GM21529 (cell line): ENCODE measurements around the gene LRRC27.
"Not testable (repeated sequence)": the region's sequence is repeated elsewhere in the genome, so short reads cannot be mapped to it uniquely, and the experiment has no call there.

Source experiments
- ATAC-seq: cut with Tn5 transposase; IDR thresholded peaks from one replicate; pipeline ENCODE4 v1.9.1; 2021; ENCODE audit not compliant: unreplicated experiment

Gene LRRC27

GRCh38 chr10:132372516-132373095 lies 40.6 kb downstream of the LRRC27 start:
- ATAC-seq: no peak

GRCh38 chr10:132373241-132373955 lies 41.4 kb downstream of the LRRC27 start:
- no peak for ATAC-seq

GRCh38 chr10:132374176-132374575 lies 42.2 kb downstream of the LRRC27 start:
- no peak for ATAC-seq

DNA sequence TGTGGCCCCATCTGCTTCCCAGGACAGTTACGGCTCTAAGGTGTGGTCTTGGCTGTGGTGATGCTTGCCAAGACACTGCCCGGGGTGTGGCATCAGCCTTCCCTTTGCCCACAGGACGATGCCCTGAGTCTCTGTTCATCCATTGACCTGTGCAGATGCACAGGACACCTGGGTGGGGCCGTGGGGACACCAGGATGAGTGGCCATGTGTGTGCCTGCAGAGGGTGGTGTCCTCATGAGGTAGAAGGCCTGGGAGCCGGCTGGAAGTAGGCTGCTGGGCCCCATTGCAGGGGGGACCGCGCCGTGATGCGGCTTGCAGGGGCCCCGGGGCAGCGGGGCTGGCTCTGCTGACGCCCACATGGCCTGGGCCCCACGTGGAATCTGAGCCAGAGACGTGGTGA lies 42.6 kb downstream of the LRRC27 start:
- ATAC-seq: no peak

GRCh38 chr10:132375116-132375794 lies 43.3 kb downstream of the LRRC27 start:
- no peak for ATAC-seq

GRCh38 chr10:132375795-132376297 lies 43.9 kb downstream of the LRRC27 start:
- no peak for ATAC-seq

DNA sequence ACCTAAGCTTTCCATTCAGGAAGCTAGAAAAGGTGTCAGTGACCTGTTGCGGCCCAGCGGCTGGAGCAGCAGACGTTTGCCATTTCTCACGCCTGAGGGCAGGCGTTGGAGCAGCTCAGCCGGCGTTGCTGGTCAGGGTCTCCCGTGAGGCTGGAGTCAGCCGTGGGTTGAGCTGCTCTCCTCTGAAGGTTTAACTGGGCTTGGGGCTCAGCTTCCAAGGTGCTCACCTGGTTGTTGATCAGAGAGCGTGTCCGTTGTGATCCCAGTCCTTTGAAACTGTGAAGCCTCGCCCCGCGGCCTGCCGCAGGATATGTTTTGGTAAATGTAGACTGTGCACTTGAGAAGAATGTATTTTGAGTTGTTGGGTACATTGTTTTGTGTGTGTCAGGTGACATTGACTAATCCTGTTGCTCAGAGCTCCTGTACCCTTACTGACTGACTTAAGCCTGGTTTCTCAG lies 44.4 kb downstream of the LRRC27 start:
- no peak for ATAC-seq

DNA sequence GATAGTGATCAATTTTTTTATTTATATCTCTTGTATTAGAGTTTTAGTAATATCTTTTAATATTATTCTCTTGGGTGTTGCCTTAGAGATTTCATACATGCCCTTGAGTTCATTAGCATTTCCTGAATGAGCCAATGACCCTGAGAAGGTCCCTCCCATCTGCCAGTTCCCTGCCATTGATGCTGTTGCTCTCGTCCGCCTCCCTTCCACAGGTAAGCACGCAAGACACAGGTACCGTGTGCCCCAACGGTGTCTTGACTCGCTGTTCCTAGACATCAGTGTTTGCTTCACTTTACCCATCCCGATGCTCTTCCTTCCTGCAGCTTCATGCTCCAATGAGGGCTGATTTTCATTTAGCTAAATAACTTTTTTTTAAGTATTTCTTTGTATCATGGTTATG lies 45.3 kb downstream of the LRRC27 start:
- ATAC-seq: no peak

DNA sequence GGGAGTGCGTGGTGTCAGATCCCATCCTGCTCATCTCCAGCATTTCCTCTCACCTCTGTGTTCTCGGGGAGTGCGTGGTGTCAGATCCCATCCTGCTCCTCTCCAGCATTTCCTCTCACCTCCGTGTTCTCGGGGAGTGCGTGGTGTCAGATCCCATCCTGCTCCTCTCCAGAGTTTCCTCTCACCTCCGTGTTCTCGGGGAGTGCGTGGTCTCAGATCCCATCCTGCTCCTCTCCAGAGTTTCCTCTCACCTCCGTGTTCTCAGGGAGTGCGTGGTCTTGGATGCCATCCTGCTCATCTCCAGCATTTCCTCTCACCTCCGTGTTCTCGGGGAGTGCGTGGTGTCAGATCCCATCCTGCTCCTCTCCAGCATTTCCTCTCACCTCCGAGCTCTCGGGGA lies 47.0 kb downstream of the LRRC27 start:
- ATAC-seq: not testable (repeated sequence)

DNA sequence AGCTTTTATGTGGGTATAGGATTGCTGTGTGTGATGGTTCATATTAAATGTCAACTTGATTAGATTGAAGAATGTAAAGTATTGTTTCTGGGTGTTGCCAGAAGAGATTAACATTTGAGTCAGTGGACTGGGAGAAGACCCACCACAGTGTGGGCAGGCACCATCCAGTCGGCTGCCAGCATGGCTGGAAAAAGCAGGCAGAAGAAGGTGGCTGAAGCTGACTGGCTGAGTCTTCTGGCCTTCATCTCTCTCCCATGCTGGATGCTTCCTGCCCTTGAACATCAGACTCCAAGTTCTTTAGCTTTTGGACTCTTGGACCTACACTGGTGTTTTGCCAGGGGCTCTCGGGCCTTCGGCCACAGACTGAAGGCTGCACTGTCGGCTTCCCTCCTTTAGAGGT lies 49.0 kb downstream of the LRRC27 start:
- not testable (repeated sequence) for ATAC-seq

- no peak for ATAC-seq
Measured at GRCh38 chr10:132381741-132382140, 49.7 kb downstream of the LRRC27 start.

- ATAC-seq: no peak
Measured at GRCh38 chr10:132382231-132382922, 50.4 kb downstream of the LRRC27 start.

DNA sequence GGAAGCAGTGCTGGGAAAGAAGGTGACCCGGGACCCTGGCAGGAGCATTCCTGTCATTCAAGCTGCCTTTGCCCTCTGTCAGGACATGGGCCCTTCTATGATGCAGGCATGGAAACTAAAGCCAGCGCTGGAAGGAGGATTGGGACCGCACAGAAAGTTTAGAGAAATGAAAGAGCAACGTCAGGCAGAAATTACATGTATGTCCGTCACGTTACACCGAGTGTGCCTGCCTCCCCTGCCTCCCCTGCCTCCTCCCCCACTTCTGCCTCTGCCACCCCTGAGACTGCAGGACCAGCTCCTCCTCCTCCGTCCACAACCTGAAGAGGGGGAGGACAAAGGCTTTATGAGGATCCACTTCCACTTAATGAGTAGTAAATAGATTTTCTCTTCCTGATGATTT lies 51.1 kb downstream of the LRRC27 start:
- no peak for ATAC-seq

GRCh38 chr10:132383751-132384196 lies 51.8 kb downstream of the LRRC27 start:
- ATAC-seq: no peak

GRCh38 chr10:132384618-132385388 lies 52.8 kb downstream of the LRRC27 start:
- no peak for ATAC-seq

DNA sequence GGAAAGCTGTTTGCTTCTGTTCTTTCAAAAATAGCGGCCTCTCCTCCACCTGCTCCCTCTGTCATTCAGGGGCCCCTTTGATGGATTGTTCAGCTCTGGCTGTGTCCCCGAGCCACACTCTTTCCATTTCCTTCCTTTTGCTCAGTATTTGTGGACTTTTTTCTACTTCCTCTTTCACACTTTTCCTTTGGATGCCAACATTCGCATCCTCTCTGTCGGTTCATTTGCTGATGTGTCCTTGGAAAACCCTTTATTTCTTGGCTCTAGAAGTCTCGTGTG lies 53.3 kb downstream of the LRRC27 start:
- ATAC-seq: no peak

GRCh38 chr10:132385721-132386418 lies 53.9 kb downstream of the LRRC27 start:
- ATAC-seq: no peak

- no peak for ATAC-seq
Measured at GRCh38 chr10:132386419-132386831, 54.4 kb downstream of the LRRC27 start.

- not testable (repeated sequence) for ATAC-seq
Measured at GRCh38 chr10:132386896-132387295, 54.9 kb downstream of the LRRC27 start.

GRCh38 chr10:132387764-132388210 lies 55.8 kb downstream of the LRRC27 start:
- peak; percentile 58 for ATAC-seq
